ENCODE results near the gene GRPEL2.
A peak's percentile ranks its signal among the peaks of the same experiment; 100 is the strongest.

The GRPEL2 gene

GRCh38 chr5:149345147-149345891, at the start of gene GRPEL2:
Gene GRPEL2, plus strand, starts transcription at chr5:149345499. Its CDS starts 41 bp downstream, at chr5:149345540.
- peak; percentile 85 for DNase-seq

GRCh38 chr5:149297340-149298025, 47.8 kb upstream of the GRPEL2 start:
- no peak for DNase-seq

GRCh38 chr5:149298163-149298562, 47.1 kb upstream of the GRPEL2 start:
- no peak for DNase-seq

GRCh38 chr5:149298842-149299404, 46.4 kb upstream of the GRPEL2 start:
- DNase-seq: no peak

- no peak for DNase-seq
Measured at GRCh38 chr5:149299451-149300054, 45.7 kb upstream of the GRPEL2 start.

- no peak for DNase-seq
Measured at GRCh38 chr5:149300441-149300840, 44.9 kb upstream of the GRPEL2 start.

GRCh38 chr5:149301049-149301743, 44.1 kb upstream of the GRPEL2 start:
- no peak for DNase-seq

GRCh38 chr5:149301744-149302380, 43.4 kb upstream of the GRPEL2 start:
- no peak for DNase-seq

- no peak for DNase-seq
Measured at GRCh38 chr5:149302641-149303040, 42.7 kb upstream of the GRPEL2 start.

- DNase-seq: no peak
Measured at GRCh38 chr5:149303210-149303609, 42.1 kb upstream of the GRPEL2 start.

- no peak for DNase-seq
Measured at GRCh38 chr5:149304195-149305078, 40.9 kb upstream of the GRPEL2 start.

GRCh38 chr5:149309354-149309753, 35.9 kb upstream of the GRPEL2 start:
- no peak for DNase-seq

- no peak for DNase-seq
Measured at GRCh38 chr5:149310488-149310887, 34.8 kb upstream of the GRPEL2 start.

GRCh38 chr5:149310947-149311658, 34.2 kb upstream of the GRPEL2 start:
- DNase-seq: no peak

GRCh38 chr5:149313151-149313841, 32.0 kb upstream of the GRPEL2 start:
- no peak for DNase-seq

- DNase-seq: no peak
Measured at GRCh38 chr5:149314571-149315111, 30.7 kb upstream of the GRPEL2 start.

- no peak for DNase-seq
Measured at GRCh38 chr5:149315753-149316152, 29.5 kb upstream of the GRPEL2 start.

GRCh38 chr5:149317281-149318048, 27.8 kb upstream of the GRPEL2 start:
- DNase-seq: peak; percentile 28

GRCh38 chr5:149319174-149319573, 26.1 kb upstream of the GRPEL2 start:
- no peak for DNase-seq

Data from activated gamma-delta T cell treated with Interleukin-2 at 50 U/mL for 16 hours (primary cell).